Cardiac septum (tissue), 1 donor: Measurements from ENCODE around the gene SLC31A2. TPM values are rescaled to one million over a fixed set of nuclear protein-coding genes. Genes with fewer than 3 reads are reported as not detected.
"Not testable (repeated sequence)": the region's sequence is repeated elsewhere in the genome, so short reads cannot be mapped to it uniquely, and the experiment has no call there.

Experiments used
- DNase-seq: peaks from one replicate; pipeline ENCODE4 v3.0.0-alpha.2; 2020; ENCODE audit warnings: low spot score
- intact Hi-C: fragments of 100-400 bp; cut with DNase I; formaldehyde crosslinking; loops from one replicate; pipeline ENCODE4 v1.14.0; 2022
- long read RNA-seq: library from polyadenylated mRNA; unstranded; transcript quantifications from one replicate; pipeline ENCODE4 v2.0.0, GENCODE V29; 2021
- total RNA-seq: library from RNA; stranded (reverse); fragmentation: NEBNext Ultra II Directional; extraction: Animal tissue kit (Norgen Biotek cat#: 25700); gene quantifications from one replicate; pipeline ENCODE4 v1.2.1, GENCODE V29; 2021
- donor health status: DM: no; HTN: no; CAD: no.

Gene SLC31A2
- 4.7 TPM for total RNA-seq
- long read RNA-seq, transcript SLC31A2-201 (4 exons, 1,785 nt) = major isoform, 8 of 9 reads
- long read RNA-seq, partial matches to known transcripts = 1 of 9 reads
- long read RNA-seq, other reads (novel, unspliced or antisense) = 0 of 9 reads

DNA sequence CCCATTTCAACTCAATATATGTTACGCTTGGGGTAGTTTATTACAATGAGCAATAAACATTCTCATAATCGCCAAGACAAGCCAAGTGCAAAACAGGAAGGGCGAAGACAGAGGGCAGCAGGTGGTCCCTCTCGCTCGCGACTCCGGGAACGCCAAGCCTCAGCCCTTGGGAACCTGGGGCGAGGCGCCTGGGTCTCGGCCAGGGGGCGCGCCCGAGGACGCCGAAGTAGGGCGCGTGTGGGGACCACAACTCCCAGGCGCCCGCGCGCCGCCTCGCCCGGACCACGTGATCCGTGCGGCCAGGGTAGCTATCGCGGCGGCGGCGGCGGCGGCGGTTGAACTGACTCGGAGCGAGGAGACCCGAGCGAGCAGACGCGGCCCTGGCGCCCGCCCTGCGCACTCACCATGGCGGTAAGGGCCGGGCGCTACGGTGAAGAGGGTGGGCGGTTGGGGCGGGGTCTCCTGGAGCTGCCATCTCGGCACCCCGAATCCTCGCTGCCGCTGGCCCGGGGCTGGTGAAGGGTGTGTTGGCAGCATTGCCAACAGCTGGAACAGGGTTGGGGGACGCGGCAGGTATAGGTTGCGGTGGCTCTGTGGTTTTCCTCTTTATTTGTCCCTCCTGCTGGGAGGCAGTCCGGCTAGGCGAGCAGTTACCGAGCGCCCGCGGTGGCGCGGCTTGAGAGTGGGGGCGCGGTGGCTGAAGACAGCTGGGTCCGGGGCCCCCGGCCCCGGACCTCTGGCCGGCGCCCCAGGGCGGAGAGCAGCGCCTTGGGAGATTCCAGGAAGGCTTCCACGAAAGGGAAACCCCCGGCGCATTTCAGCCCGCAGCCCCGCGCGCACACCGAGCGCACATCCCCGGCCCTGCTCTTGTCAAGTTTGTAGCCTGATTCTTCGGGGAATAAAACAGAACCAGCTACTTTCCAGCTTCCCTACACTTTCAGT, at the start of gene SLC31A2:
TSS of gene SLC31A2 (plus strand) at position 338 of the 942 bp plus-strand sequence. CDS start at position 406, 68 bp downstream.
- DNase-seq = peak; percentile 95
- intact Hi-C loops = no loop called here

GRCh38 chr9:113105345-113105744, 45.5 kb upstream of the SLC31A2 start:
- intact Hi-C loops, DNase-seq: not testable (repeated sequence)

GRCh38 chr9:113111065-113111951, 39.5 kb upstream of the SLC31A2 start:
- intact Hi-C loops, DNase-seq: not testable (repeated sequence)

GRCh38 chr9:113112706-113113510, 37.9 kb upstream of the SLC31A2 start:
- DNase-seq, intact Hi-C loops: not testable (repeated sequence)

DNA sequence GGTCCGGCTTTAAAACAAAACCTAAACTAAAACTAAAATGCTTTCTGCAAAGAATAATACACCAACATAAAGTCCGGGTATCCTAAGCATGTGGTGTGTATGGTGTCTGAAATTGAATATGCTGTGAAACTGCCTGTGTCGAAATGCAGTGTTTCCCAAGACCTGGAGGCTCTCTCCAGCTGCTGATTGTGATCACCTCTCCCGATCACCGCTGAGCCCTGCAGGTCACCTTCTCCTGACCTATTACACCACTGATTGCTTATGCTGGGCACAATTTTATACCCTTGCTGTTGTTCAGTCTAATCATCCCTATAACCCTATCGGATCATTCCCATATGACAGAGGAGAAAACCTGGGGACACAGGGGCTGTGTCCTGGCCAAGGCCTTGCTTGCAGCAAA, 32.0 kb upstream of the SLC31A2 start:
- intact Hi-C loops, DNase-seq: not testable (repeated sequence)

- intact Hi-C loops = no loop called here
- no peak for DNase-seq
Measured at GRCh38 chr9:113125386-113126035, 25.3 kb upstream of the SLC31A2 start.

DNA sequence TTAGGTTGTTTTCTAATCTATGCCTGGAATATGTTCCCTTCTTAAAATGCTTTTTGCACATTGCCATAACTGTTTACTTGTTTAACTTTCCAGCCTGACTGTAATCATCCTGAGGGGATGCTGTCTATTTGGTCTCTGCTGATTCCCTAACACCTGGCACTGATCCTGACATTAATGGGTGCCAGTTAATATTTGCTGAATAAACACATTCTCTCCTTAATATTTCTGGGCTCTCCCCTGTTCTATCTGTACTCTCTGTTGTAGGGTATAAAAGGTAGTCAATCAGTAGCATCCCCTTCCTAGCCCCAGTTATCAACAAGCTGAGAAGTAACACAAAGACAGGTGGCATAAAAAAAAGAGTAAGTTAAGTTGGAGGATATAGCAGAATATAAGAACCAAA, 21.3 kb upstream of the SLC31A2 start:
- no peak for DNase-seq
- intact Hi-C loops = no loop called here

GRCh38 chr9:113129884-113130283, 20.9 kb upstream of the SLC31A2 start:
- intact Hi-C loops = no loop called here
- no peak for DNase-seq

- intact Hi-C loops = no loop called here
- no peak for DNase-seq
Measured at GRCh38 chr9:113131689-113132151, 19.1 kb upstream of the SLC31A2 start.

DNA sequence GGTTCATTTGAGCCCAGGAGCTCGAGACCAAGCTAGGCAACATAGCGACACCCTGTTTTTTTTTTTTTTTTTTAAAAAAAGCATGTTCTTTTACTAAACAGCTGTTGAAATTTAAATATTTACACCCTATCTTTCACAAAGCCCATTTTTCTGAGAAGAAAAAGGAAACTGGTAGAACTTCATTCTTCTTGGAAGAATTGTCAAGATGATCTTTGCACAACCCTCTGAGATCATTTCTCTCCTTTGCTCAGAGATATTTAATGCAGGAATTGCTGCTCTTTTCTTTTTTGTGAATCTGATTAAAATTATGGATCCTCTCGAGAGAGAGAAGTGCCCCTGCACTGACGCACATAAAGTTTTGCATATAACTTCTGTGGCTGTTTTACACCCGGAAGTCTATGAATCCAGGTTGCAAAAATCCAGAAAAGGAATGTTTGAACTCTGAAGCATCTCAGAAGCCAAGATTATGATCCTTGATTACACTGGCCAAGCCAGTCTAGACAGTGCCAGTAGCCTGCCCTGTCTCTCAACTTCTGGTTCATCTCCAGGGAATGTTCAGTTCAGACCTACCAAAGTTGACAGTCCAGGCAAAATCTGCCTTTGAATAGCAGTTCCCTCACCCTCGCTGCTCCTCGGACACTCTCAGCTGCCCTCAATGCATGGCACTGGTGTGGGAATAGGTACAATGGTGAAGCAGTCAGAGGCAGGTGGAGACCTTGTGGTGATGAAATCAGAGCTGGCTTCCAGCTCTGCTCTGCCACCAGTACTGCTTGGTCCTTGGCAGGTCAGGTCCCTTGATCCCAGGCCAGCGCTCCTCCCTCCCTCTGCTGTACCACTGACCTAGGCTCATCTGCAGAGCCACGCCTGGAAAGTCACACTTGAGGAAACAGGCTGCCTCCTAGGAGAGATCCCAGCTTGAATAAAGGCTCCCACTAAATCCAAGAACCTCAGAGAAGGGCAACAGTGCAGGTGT, 13.3 kb upstream of the SLC31A2 start:
- DNase-seq = no peak
- intact Hi-C loops = no loop called here

DNA sequence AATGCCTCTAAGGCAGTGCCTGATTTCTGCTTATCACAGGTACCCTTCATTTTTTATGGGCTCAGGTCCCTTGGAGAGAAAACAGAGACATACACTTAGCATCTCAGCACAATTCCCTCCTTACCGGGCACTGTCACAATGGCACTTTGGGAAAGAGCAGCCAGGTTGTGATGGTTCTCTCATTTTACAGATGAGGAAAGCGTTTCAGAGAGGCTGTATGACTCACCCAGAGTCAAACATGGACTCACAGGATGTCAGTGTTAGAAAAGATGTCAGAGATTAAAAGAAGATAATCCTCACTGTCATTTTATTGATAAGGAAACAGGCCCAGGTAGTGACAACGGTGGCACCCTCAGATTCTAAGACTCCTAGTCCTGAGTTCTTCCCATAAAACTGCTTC, 12.0 kb upstream of the SLC31A2 start:
- intact Hi-C loops = no loop called here
- no peak for DNase-seq

DNA sequence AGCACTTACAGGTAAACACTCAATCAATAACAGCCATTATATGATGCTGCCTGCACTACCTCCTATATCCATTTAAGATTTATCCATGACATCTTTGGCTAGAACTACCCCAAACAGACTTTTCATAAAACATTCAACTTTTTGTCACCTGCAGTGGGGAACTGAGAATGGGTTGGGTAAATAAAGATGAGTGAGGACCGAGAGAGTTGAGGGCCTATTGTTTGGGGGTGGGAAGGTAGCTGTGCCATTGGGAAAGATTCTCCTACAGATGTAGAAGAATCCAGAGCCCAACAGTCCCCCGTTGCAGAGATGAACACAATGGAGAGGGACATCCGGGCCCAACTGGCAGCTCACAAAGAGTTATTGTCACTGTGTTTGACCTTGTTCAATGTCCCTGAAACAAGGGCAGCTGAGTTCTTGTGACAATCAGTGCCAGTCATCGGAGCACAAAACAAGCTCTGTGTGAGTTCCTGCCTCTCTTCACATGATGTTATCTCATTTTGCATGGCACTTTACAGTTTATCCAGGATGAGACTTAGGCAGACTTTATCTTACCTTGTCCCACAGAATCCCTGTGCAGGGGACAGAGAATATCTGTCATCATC, 11.5 kb upstream of the SLC31A2 start:
- intact Hi-C loops = no loop called here

GRCh38 chr9:113139953-113140352, 10.9 kb upstream of the SLC31A2 start:
- intact Hi-C loops = no loop called here

More for the DNA sequence above, 11.5 kb upstream of the SLC31A2 start:
- no peak for DNase-seq

DNA sequence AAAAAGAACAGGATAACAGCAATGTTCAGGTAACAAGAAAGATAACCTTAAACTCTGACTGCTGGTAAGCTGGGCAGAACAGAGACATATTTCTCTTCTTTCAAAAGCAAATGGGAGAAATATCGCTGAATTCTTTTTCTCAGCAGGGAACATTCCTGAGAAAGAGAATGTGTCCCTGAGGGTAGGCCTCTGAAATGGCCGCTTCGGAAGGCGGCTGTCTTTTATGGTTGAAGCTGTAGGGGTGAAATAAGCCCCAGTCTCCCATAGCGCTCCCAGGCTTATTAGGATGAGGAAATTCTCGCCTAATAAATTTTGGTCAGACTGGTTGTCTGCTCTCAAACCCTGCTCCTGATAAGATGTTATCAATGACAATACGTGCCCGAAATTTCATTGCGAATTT, 9.9 kb upstream of the SLC31A2 start:
- intact Hi-C loops = not testable (repeated sequence)

More at GRCh38 chr9:113139953-113140352, 10.9 kb upstream of the SLC31A2 start:
- no peak for DNase-seq

GRCh38 chr9:113143432-113144227, 7.2 kb upstream of the SLC31A2 start:
- intact Hi-C loops = no loop called here

More for the DNA sequence above, 9.9 kb upstream of the SLC31A2 start:
- DNase-seq = not testable (repeated sequence)

DNA sequence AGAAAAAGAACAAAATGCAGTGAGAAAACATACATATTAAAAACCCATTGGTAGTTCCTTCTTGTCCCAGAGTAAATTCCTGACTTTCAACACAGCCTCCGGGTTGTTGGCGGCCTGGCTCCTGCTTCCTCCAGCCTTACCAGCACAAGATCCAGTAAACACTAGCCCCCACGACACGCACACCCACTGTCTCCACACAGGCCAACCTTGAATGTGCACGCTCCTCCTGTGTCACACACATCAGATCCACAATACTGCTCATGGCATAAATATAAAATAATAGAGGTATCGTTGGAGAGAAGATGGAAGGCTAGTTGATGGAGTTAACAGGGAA, 2.5 kb upstream of the SLC31A2 start:
- intact Hi-C loops = no loop called here

More at GRCh38 chr9:113143432-113144227, 7.2 kb upstream of the SLC31A2 start:
- no peak for DNase-seq

More for the DNA sequence above, 2.5 kb upstream of the SLC31A2 start:
- no peak for DNase-seq
